Breast epithelium (tissue), 3 donors: ENCODE results near the gene SHTN1.

Experiments used
- CTCF ChIP-seq, 3 donors: fragments of 450-650 bp; IDR thresholded peaks; one replicate each; pipeline ENCODE4 v1.5.1; 2016 to 2017; ENCODE audit warnings: antibody characterized with exemption in 3 of 3, mild to moderate bottlenecking in 3 of 3, moderate library complexity in 3 of 3
- POLR2A ChIP-seq: fragments of 450-650 bp; IDR thresholded peaks from one replicate; pipeline ENCODE4 v1.6.1; 2016; ENCODE audit warnings: antibody characterized with exemption, mild to moderate bottlenecking, moderate library complexity
- POLR2AphosphoS5 ChIP-seq, 3 donors: sonication (generic); formaldehyde crosslinking; IDR thresholded peaks; one replicate each; pipeline ENCODE4 v1.6.1; 2017; ENCODE audit warnings: antibody characterized with exemption in 3 of 3

- TF ChIP-seq POLR2A (no peak), CTCF (IDR thresholded peaks at IDR 0.05) (no peak), POLR2AphosphoS5 (IDR thresholded peaks at IDR 0.05) (no peak)
Measured at GRCh38 chr10:116970050-116970449, 34.9 kb downstream of the SHTN1 start.
